IMR-90 (cell line): Measurements from ENCODE around the gene KATNB1. TPM values are rescaled to one million over a fixed set of nuclear protein-coding genes. Genes with fewer than 3 reads are reported as not detected.

Experiments
- ATAC-seq: fragments of 200-7000 bp; cut with Tn5 transposase; 2 replicates; pipeline ENCODE4 v1.9.1; 2020; ENCODE audit warnings: low read depth, mild to moderate bottlenecking, moderate library complexity
- BruUV-seq: library from RNA; stranded (reverse); fragments of 400-500 nt; replicated peaks from 2 replicates; lab custom pipeline; 2021; lab: Mats Ljungman, UMichigan
- CTCF ChIA-PET: fragments of 300-600 bp; formaldehyde crosslinking; extraction: SDS; loops from one replicate; lab custom pipeline; 2021; ENCODE audit warnings: antibody characterized with exemption; lab: Yijun Ruan, JAX
- POLR2A ChIA-PET: fragments of 300-600 bp; sonication (Branson Sonifier 250); formaldehyde crosslinking; loops from one replicate; lab custom pipeline; 2022; ENCODE audit warnings: antibody characterized with exemption; ENCODE audit not compliant: unreplicated experiment; lab: Charles Lee
- DNase-seq: peaks from one replicate; pipeline ENCODE4 v3.0.0; 2013
- H2AFZ ChIP-seq: replicated peaks from 2 replicates; pipeline ENCODE3; 2013; ENCODE audit warnings: low read length, mild to moderate bottlenecking; ENCODE audit not compliant: poor library complexity
- H2AK5ac ChIP-seq: 2 replicates; pipeline ENCODE4 v1.6.1; 2013; ENCODE audit warnings: low read depth, low read length, inconsistent platforms
- H2AK9ac ChIP-seq: replicated peaks from 2 replicates; pipeline ENCODE3; 2013; ENCODE audit warnings: mild to moderate bottlenecking, low read depth, low read length, moderate library complexity; ENCODE audit not compliant: poor library complexity
- H2BK120ac ChIP-seq: 2 replicates; pipeline ENCODE4 v1.6.1; 2013; ENCODE audit warnings: low read depth, low read length, inconsistent platforms
- H2BK15ac ChIP-seq: 3 replicates; pipeline ENCODE4 v1.6.1; 2013; ENCODE audit warnings: low read depth, low read length, inconsistent platforms
- H2BK20ac ChIP-seq: 2 replicates; pipeline ENCODE4 v1.6.1; 2013; ENCODE audit warnings: low read depth, mild to moderate bottlenecking, inconsistent platforms, low read length, moderate library complexity
- H2BK5ac ChIP-seq: 2 replicates; pipeline ENCODE4 v1.6.1; 2013; ENCODE audit warnings: mild to moderate bottlenecking, low read depth, low read length, inconsistent platforms; ENCODE audit not compliant: poor library complexity, severe bottlenecking
- H3K14ac ChIP-seq: replicated peaks from 2 replicates; pipeline ENCODE4 v1.6.1; 2013; ENCODE audit warnings: low read depth, low read length, inconsistent platforms
- H3K18ac ChIP-seq: 2 replicates; pipeline ENCODE4 v1.6.1; 2013; ENCODE audit warnings: low read depth, low read length, control low read depth
- H3K23ac ChIP-seq: 2 replicates; pipeline ENCODE4 v1.6.1; 2013; ENCODE audit warnings: low read depth, low read length, inconsistent platforms
- H3K27ac ChIP-seq: 2 replicates; pipeline ENCODE4 v1.5.1; 2013; ENCODE audit warnings: mild to moderate bottlenecking, control low read depth, low read length; ENCODE audit not compliant: insufficient read depth
- H3K27me3 ChIP-seq: 2 replicates; pipeline ENCODE4 v1.6.1; 2013; ENCODE audit warnings: low read length; ENCODE audit not compliant: control insufficient read depth, insufficient read depth
- H3K36me3 ChIP-seq: 2 replicates; pipeline ENCODE4 v1.6.1; 2013; ENCODE audit warnings: low read length, mixed read lengths; ENCODE audit not compliant: control insufficient read depth, insufficient read depth
- H3K4ac ChIP-seq: 2 replicates; pipeline ENCODE4 v1.6.1; 2013; ENCODE audit warnings: low read depth, low read length, inconsistent platforms
- H3K4me1 ChIP-seq: 2 replicates; pipeline ENCODE4 v1.6.1; 2013; ENCODE audit warnings: low read length, mixed read lengths; ENCODE audit not compliant: control insufficient read depth, insufficient read depth
- H3K4me2 ChIP-seq: 2 replicates; pipeline ENCODE4 v1.6.1; 2013; ENCODE audit warnings: low read depth, mild to moderate bottlenecking, control low read depth, low read length, moderate library complexity
- H3K4me3 ChIP-seq: 2 replicates; pipeline ENCODE4 v1.5.1; 2013; ENCODE audit warnings: low read depth, mild to moderate bottlenecking, control low read depth, low read length, moderate library complexity; ENCODE audit not compliant: insufficient read depth
- H3K56ac ChIP-seq: 2 replicates; pipeline ENCODE4 v1.6.1; 2013; ENCODE audit warnings: low read length, inconsistent platforms; ENCODE audit not compliant: insufficient read depth; ENCODE audit errors: extremely low read depth
- H3K79me1 ChIP-seq, 2 experiments: 2 replicates each; pipeline ENCODE4 v1.6.1; 2013; ENCODE audit warnings: low read length in 2 of 2, inconsistent platforms in 1 of 2, low read depth in 1 of 2
- H3K9ac ChIP-seq: 2 replicates; pipeline ENCODE4 v1.6.1; 2013; ENCODE audit warnings: low read depth, low read length, control low read depth
- H3K9me1 ChIP-seq: 2 replicates; pipeline ENCODE4 v1.6.1; 2013; ENCODE audit warnings: low read length, inconsistent platforms; ENCODE audit not compliant: insufficient read depth
- H3K9me3 ChIP-seq: 2 replicates; pipeline ENCODE4 v1.6.1; 2013; ENCODE audit warnings: low read length; ENCODE audit not compliant: control insufficient read depth, insufficient read depth
- H4K20me1 ChIP-seq: 2 replicates; pipeline ENCODE4 v1.6.1; 2013; ENCODE audit warnings: low read length, inconsistent platforms; ENCODE audit not compliant: insufficient read depth
- H4K5ac ChIP-seq: 2 replicates; pipeline ENCODE4 v1.6.1; 2013; ENCODE audit warnings: mild to moderate bottlenecking, low read depth, low read length, control low read depth
- H4K8ac ChIP-seq, 2 experiments: 2 replicates each; pipeline ENCODE4 v1.6.1; 2013; ENCODE audit warnings: low read depth in 2 of 2, low read length in 2 of 2, control low read depth in 1 of 2, inconsistent platforms in 1 of 2
- H4K91ac ChIP-seq: 2 replicates; pipeline ENCODE4 v1.6.1; 2013; ENCODE audit warnings: low read depth, low read length, inconsistent platforms; ENCODE audit not compliant: insufficient read depth
- BHLHE40 ChIP-seq: fragments of 150-350 bp; IDR thresholded peaks from 2 replicates; pipeline ENCODE4 v1.6.1; 2016; ENCODE audit warnings: mild to moderate bottlenecking, low read depth, low read length
- CEBPB ChIP-seq: IDR thresholded peaks from 2 replicates; pipeline ENCODE4 v1.6.1; 2012; ENCODE audit warnings: low read depth, low read length, improper control_type of control experiment
- CHD1 ChIP-seq: IDR thresholded peaks from 2 replicates; pipeline ENCODE4 v1.6.1; 2012; ENCODE audit warnings: low read depth, low read length, improper control_type of control experiment
- ELK1 ChIP-seq: fragments of 150-350 bp; IDR thresholded peaks from 2 replicates; pipeline ENCODE4 v1.6.1; 2016; ENCODE audit warnings: low read depth, mild to moderate bottlenecking, low read length, moderate library complexity, borderline replicate concordance
- MAFK ChIP-seq: IDR thresholded peaks from 2 replicates; pipeline ENCODE4 v1.6.1; 2012; ENCODE audit warnings: low read depth, low read length, improper control_type of control experiment
- MAZ ChIP-seq: IDR thresholded peaks from 2 replicates; pipeline ENCODE4 v1.6.1; 2012; ENCODE audit warnings: low read depth, mild to moderate bottlenecking, low read length, improper control_type of control experiment, moderate library complexity, borderline replicate concordance
- MXI1 ChIP-seq: IDR thresholded peaks from 2 replicates; pipeline ENCODE4 v1.6.1; 2012; ENCODE audit warnings: low read depth, mild to moderate bottlenecking, low read length, moderate library complexity, borderline replicate concordance
- POLR2A ChIP-seq: IDR thresholded peaks from 2 replicates; pipeline ENCODE4 v1.6.1; 2012; ENCODE audit warnings: mild to moderate bottlenecking, low read depth, low read length
- RAD21 ChIP-seq: IDR thresholded peaks from 2 replicates; pipeline ENCODE4 v1.6.1; 2012; ENCODE audit warnings: low read length, improper control_type of control experiment
- RCOR1 ChIP-seq: IDR thresholded peaks from 2 replicates; pipeline ENCODE4 v1.6.1; 2012; ENCODE audit warnings: mild to moderate bottlenecking, low read length, improper control_type of control experiment; ENCODE audit not compliant: insufficient replicate concordance
- RFX5 ChIP-seq: IDR thresholded peaks from 2 replicates; pipeline ENCODE4 v1.8.0; 2012; ENCODE audit warnings: low read depth, mild to moderate bottlenecking, low read length, moderate library complexity
- SMC3 ChIP-seq: fragments of 150-350 bp; IDR thresholded peaks from 2 replicates; pipeline ENCODE4 v1.6.1; 2016; ENCODE audit warnings: low read depth, mild to moderate bottlenecking, antibody characterized with exemption, low read length, moderate library complexity
- USF2 ChIP-seq: fragments of 150-350 bp; IDR thresholded peaks from 2 replicates; pipeline ENCODE4 v1.6.1; 2017; ENCODE audit warnings: mild to moderate bottlenecking, antibody characterized with exemption, low read length, low read depth
- WGBS, 2 experiments: methylation state at CpG; one replicate each; pipeline versions ENCODE4 v1.1.5 to v1.1.7; 2013; ENCODE audit warnings: missing lambda C conversion rate in 2 of 2; ENCODE audit not compliant: insufficient read length in 1 of 2; ENCODE audit errors: extremely low coverage in 2 of 2; 5-methylcytosine and 5-hydroxymethylcytosine counted together
- dilution Hi-C: fragments of 300-500 bp; cut with HindIII; formaldehyde crosslinking; loops from one replicate; pipeline ENCODE4 v1.14.3; 2018; ENCODE audit warnings: low sequenced_read_pairs; ENCODE audit not compliant: unreplicated experiment
- in situ Hi-C: fragments of 300-500 bp; cut with MboI; formaldehyde crosslinking; loops from 3 replicates; pipeline ENCODE4 v1.14.3; 2019; ENCODE audit warnings: low sequenced_read_pairs, inconsistent platforms, mixed read lengths
- intact Hi-C: fragments of 100-400 bp; cut with micrococcal nuclease; formaldehyde crosslinking; loops from 2 replicates; pipeline ENCODE4 v1.10.0; 2022
- polyA plus RNA-seq, 3 experiments: library from polyadenylated mRNA; depleted of rRNA; stranded (reverse); fragments of >200 nt; gene quantifications; 2 replicates each; pipeline ENCODE4 v1.2.3, GENCODE V29; 2012; ENCODE audit warnings: low replicate concordance in 1 of 3
- total RNA-seq: library from RNA; depleted of rRNA; stranded (reverse); fragments of >200 nt; gene quantifications from 2 replicates; pipeline ENCODE4 v1.2.3, GENCODE V29; 2012
- TF ChIP-seq, protein P1 (sequence below): conservative IDR thresholded peaks from 2 replicates; pipeline ENCODE4 v1.5.1; 2012; ENCODE audit warnings: mild to moderate bottlenecking, low read depth, low read length, improper control_type of control experiment

Gene KATNB1
- total and polyA plus RNA-seq, 2 of the 4 experiments (the other 2 are of a cell fraction) = 10.9 to 23.5 TPM

DNA sequence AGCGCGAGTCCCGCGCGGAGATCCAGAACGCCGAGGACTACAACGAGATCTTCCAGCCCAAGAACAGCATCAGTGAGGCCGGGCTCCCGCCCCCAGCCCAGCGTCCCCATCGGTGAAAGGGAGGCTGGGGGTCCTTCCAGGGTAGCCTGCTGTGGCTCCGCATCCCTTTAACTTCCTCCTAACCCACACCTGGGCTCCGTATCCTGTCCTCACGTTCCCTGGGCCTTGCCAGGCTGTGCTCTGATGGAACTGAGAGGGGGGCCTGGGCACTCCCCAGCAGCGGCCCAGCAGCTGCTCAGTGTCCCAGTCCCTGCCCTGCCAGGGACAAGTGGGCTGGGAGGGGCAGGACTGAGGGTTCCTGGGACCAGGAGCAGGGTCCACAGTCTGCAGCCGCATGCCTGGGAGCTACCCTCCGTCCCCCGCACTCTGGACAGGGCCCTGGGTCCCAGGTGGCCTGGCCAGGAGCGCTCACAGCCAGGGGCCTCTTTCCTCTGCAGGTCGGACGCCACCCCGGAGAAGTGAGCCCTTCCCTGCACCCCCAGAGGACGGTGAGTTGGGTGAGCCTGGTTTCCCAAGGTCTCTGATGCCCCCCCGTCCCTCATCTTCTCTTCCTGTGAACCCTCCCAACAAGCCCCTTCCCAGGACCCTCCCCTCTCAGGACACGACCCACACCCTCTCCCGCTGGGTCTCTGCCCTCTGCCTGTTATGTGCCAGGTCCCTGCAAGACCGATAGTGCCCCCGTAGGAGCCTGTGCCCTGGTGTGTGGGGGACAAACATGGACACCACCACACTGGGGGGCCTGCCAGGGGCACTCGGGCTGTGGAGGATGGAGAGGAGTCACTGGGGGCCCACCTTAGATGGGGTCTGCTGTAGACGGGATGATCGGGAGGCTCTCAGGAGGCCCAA is 18.1 kb downstream of the KATNB1 start:
- no peak overlapping the region for H4K5ac ChIP-seq
- no peak overlapping the region for H2BK15ac ChIP-seq
- no peak overlapping the region for H2AK5ac ChIP-seq
- ChIA-PET CTCF (no interaction called here), POLR2A (no interaction called here)
- H3K23ac ChIP-seq = no peak overlapping the region
- H4K8ac ChIP-seq = no peak overlapping the region
- H3K18ac ChIP-seq = no peak overlapping the region
- no peaks in the 10 kb centered on the region for H3K9me3 ChIP-seq
- H2BK20ac ChIP-seq = no peak overlapping the region
- no peak overlapping the region for H2BK5ac ChIP-seq
- H2AFZ ChIP-seq = no peak overlapping the region
- ATAC-seq = no peak
- H3K9me1 ChIP-seq = no peaks in the 10 kb centered on the region
- dilution Hi-C loops = no loop called here
- H3K27me3 ChIP-seq = no peaks in the 10 kb centered on the region
- no TSS peak for BruUV-seq
- H3K4me2 ChIP-seq = no peak overlapping the region
- H4K20me1 ChIP-seq = no peaks in the 10 kb centered on the region; the same call in 1 of the 2 replicates
- H3K14ac ChIP-seq = no peak overlapping the region
- no peak for DNase-seq
- H3K79me1 ChIP-seq = no peaks in the 10 kb centered on the region
- H3K4me1 ChIP-seq = 0 out of 2 replicates have a peak, but pooled peaks cover 2% of the 10 kb centered on the region
- in situ Hi-C loops = loop anchor here (10.0 kb wide), 2 partner anchors 111 to 251 kb away; partner anchors contain the start of genes USB1 and ZNF319
- no peak overlapping the region for H3K56ac ChIP-seq
- no peak overlapping the region for H2BK120ac ChIP-seq
- H3K27ac ChIP-seq = no peak overlapping the region
- no peak overlapping the region for H3K4me3 ChIP-seq
- no peak overlapping the region for H3K4ac ChIP-seq
- H3K9ac ChIP-seq = no peak overlapping the region
- intact Hi-C loops = no loop called here
- 96% methylated on average over 5 of the region's 32 CpGs; no CpG with 5 or more reads in 1 of the 2 experiments for WGBS, 2 experiments
- H3K36me3 ChIP-seq = peaks cover 37% of the 10 kb centered on the region
- H4K91ac ChIP-seq = no peak overlapping the region
- H2AK9ac ChIP-seq = no peak overlapping the region
- TF ChIP-seq CHD1 (no peak), POLR2A (no peak), MAFK (no peak), RFX5 (no peak), SMC3 (no peak), USF2 (no peak), CEBPB (no peak), RAD21 (no peak), RCOR1 (no peak), BHLHE40 (no peak), MAZ (no peak), ELK1 (no peak), MXI1 (no peak)
- TF ChIP-seq, protein P1, sequence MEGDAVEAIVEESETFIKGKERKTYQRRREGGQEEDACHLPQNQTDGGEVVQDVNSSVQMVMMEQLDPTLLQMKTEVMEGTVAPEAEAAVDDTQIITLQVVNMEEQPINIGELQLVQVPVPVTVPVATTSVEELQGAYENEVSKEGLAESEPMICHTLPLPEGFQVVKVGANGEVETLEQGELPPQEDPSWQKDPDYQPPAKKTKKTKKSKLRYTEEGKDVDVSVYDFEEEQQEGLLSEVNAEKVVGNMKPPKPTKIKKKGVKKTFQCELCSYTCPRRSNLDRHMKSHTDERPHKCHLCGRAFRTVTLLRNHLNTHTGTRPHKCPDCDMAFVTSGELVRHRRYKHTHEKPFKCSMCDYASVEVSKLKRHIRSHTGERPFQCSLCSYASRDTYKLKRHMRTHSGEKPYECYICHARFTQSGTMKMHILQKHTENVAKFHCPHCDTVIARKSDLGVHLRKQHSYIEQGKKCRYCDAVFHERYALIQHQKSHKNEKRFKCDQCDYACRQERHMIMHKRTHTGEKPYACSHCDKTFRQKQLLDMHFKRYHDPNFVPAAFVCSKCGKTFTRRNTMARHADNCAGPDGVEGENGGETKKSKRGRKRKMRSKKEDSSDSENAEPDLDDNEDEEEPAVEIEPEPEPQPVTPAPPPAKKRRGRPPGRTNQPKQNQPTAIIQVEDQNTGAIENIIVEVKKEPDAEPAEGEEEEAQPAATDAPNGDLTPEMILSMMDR = no peak
